ENCODE results near the gene ARHGAP24.

- no peak for TF ChIP-seq EP300 (IDR thresholded peaks at IDR 0.05; ENCODE audit: borderline replicate concordance)
- no peak for TF ChIP-seq CREB1 (IDR thresholded peaks at IDR 0.05; ENCODE audit: low read depth)
- no peak for TF ChIP-seq CEBPB (IDR thresholded peaks at IDR 0.05)
- TF ChIP-seq ZBTB7A (IDR thresholded peaks at IDR 0.05; ENCODE audit: low read depth) = no peak
- no peak for TF ChIP-seq NFIC (IDR thresholded peaks at IDR 0.05)
- TF ChIP-seq MAX (IDR thresholded peaks at IDR 0.05) = no peak
- no peak for TF ChIP-seq USF1 (IDR thresholded peaks at IDR 0.05)
- TF ChIP-seq TAF1 (IDR thresholded peaks at IDR 0.05; ENCODE audit: low read depth) = no peak
- no peak for TF ChIP-seq YY1 (IDR thresholded peaks at IDR 0.05; ENCODE audit: low read depth)
- TF ChIP-seq RAD21 (IDR thresholded peaks at IDR 0.05; ENCODE audit: low read depth) = no peak
- TF ChIP-seq FOXM1 (IDR thresholded peaks at IDR 0.05; ENCODE audit: borderline replicate concordance, low read depth) = no peak
- no peak for TF ChIP-seq EGR1 (IDR thresholded peaks at IDR 0.05)
- no peak for TF ChIP-seq REST (IDR thresholded peaks at IDR 0.05; ENCODE audit: low read depth)
Observed at GRCh38 chr4:85610450-85610849, 135.5 kb downstream of the ARHGAP24 start.
